ENCODE data around the gene PANX1. TPM values are rescaled to one million over a fixed set of nuclear protein-coding genes. Genes with fewer than 3 reads are reported as not detected.
A peak's percentile ranks its signal among the peaks of the same experiment; 100 is the strongest.

Gene PANX1
- total RNA-seq, 1 donor, result 48.1 TPM

- no peak for TF ChIP-seq CTCF (IDR thresholded peaks at IDR 0.05; ENCODE audit: extremely low read depth, low read depth, low read length)
- no peaks in the 10 kb centered on the region for H3K27me3 ChIP-seq (ENCODE audit: insufficient read depth, low read length)
- H3K27ac ChIP-seq (ENCODE audit: low read depth, low read length), result no peak overlapping the region
- H3K4me1 ChIP-seq (ENCODE audit: insufficient read depth, low read length), result peaks cover 5% of the 10 kb centered on the region
- no peak overlapping the region for H3K4me3 ChIP-seq (ENCODE audit: insufficient read depth, low read length)
- peak; percentile 65 for DNase-seq (ENCODE audit: insufficient read length, low spot score, missing footprints)
- no peaks in the 10 kb centered on the region for H3K36me3 ChIP-seq (ENCODE audit: insufficient read depth, low read length)
- H4K20me1 ChIP-seq (ENCODE audit: insufficient read depth, low read length), result no peaks in the 10 kb centered on the region
- no peaks in the 10 kb centered on the region for H3K79me2 ChIP-seq (ENCODE audit: insufficient read depth, low read length)
- no peak overlapping the region for H2AFZ ChIP-seq (ENCODE audit: low read length)
- no peaks in the 10 kb centered on the region for H3K9me3 ChIP-seq (ENCODE audit: low read depth, low read length)
- no peak overlapping the region for H3K4me2 ChIP-seq (ENCODE audit: insufficient read depth, low read length)
Measured at GRCh38 chr11:94193288-94193687, 64.6 kb downstream of the PANX1 start.

- H3K27ac ChIP-seq (ENCODE audit: low read depth, low read length), result no peak overlapping the region
- H3K4me3 ChIP-seq (ENCODE audit: insufficient read depth, low read length), result no peak overlapping the region
- no peak overlapping the region for H3K4me2 ChIP-seq (ENCODE audit: insufficient read depth, low read length)
- no peaks in the 10 kb centered on the region for H3K9me3 ChIP-seq (ENCODE audit: low read depth, low read length)
- TF ChIP-seq CTCF (IDR thresholded peaks at IDR 0.05; ENCODE audit: extremely low read depth, low read depth, low read length), result no peak
- H3K36me3 ChIP-seq (ENCODE audit: insufficient read depth, low read length), result no peaks in the 10 kb centered on the region
- H3K4me1 ChIP-seq (ENCODE audit: insufficient read depth, low read length), result peaks cover 5% of the 10 kb centered on the region
- no peaks in the 10 kb centered on the region for H4K20me1 ChIP-seq (ENCODE audit: insufficient read depth, low read length)
- no peaks in the 10 kb centered on the region for H3K79me2 ChIP-seq (ENCODE audit: insufficient read depth, low read length)
- H2AFZ ChIP-seq (ENCODE audit: low read length), result no peak overlapping the region
- no peak for DNase-seq (ENCODE audit: insufficient read length, low spot score, missing footprints)
- no peaks in the 10 kb centered on the region for H3K27me3 ChIP-seq (ENCODE audit: insufficient read depth, low read length)
Measured at GRCh38 chr11:94194712-94195111, 66.1 kb downstream of the PANX1 start.

- no peaks in the 10 kb centered on the region for H3K27me3 ChIP-seq (ENCODE audit: insufficient read depth, low read length)
- no peak overlapping the region for H3K27ac ChIP-seq (ENCODE audit: low read depth, low read length)
- H3K4me1 ChIP-seq (ENCODE audit: insufficient read depth, low read length), result peaks cover 5% of the 10 kb centered on the region
- no peaks in the 10 kb centered on the region for H3K36me3 ChIP-seq (ENCODE audit: insufficient read depth, low read length)
- H3K9me3 ChIP-seq (ENCODE audit: low read depth, low read length), result no peaks in the 10 kb centered on the region
- no peaks in the 10 kb centered on the region for H3K79me2 ChIP-seq (ENCODE audit: insufficient read depth, low read length)
- no peak overlapping the region for H3K4me3 ChIP-seq (ENCODE audit: insufficient read depth, low read length)
- H4K20me1 ChIP-seq (ENCODE audit: insufficient read depth, low read length), result no peaks in the 10 kb centered on the region
- no peak for DNase-seq (ENCODE audit: insufficient read length, low spot score, missing footprints)
- H3K4me2 ChIP-seq (ENCODE audit: insufficient read depth, low read length), result no peak overlapping the region
- no peak overlapping the region for H2AFZ ChIP-seq (ENCODE audit: low read length)
- TF ChIP-seq CTCF (IDR thresholded peaks at IDR 0.05; ENCODE audit: extremely low read depth, low read depth, low read length), result no peak
Measured at GRCh38 chr11:94196363-94196762, 67.7 kb downstream of the PANX1 start.

- Histone ChIP-seq H3K4me2 (ENCODE audit: insufficient read depth, low read length) (no peak overlapping the region), H3K4me1 (ENCODE audit: insufficient read depth, low read length) (peaks cover under 1% of the 10 kb centered on the region), H2AFZ (ENCODE audit: low read length) (no peak overlapping the region), H3K79me2 (ENCODE audit: insufficient read depth, low read length) (no peaks in the 10 kb centered on the region), H3K27ac (ENCODE audit: low read depth, low read length) (no peak overlapping the region), H3K36me3 (ENCODE audit: insufficient read depth, low read length) (no peaks in the 10 kb centered on the region), H3K4me3 (ENCODE audit: insufficient read depth, low read length) (no peak overlapping the region), H4K20me1 (ENCODE audit: insufficient read depth, low read length) (no peaks in the 10 kb centered on the region), H3K9me3 (ENCODE audit: low read depth, low read length) (no peaks in the 10 kb centered on the region), H3K27me3 (ENCODE audit: insufficient read depth, low read length) (no peaks in the 10 kb centered on the region)
- no peak for DNase-seq (ENCODE audit: insufficient read length, low spot score, missing footprints)
- TF ChIP-seq CTCF (IDR thresholded peaks at IDR 0.05; ENCODE audit: extremely low read depth, low read depth, low read length), result no peak
Measured at GRCh38 chr11:94198718-94199117, 70.1 kb downstream of the PANX1 start.

Measured in osteoblast (primary cell).